Inflammatory macrophage (primary cell): ENCODE measurements around the gene GPX5.

Experiments
- DNase-seq, 2 donors: peaks; one replicate each; pipeline ENCODE4 v3.0.0-alpha.2; 2020 to 2022

GPX5 gene

GRCh38 chr6:28563430-28564095 lies 37.9 kb downstream of the GPX5 start:
- no peak for DNase-seq

DNA sequence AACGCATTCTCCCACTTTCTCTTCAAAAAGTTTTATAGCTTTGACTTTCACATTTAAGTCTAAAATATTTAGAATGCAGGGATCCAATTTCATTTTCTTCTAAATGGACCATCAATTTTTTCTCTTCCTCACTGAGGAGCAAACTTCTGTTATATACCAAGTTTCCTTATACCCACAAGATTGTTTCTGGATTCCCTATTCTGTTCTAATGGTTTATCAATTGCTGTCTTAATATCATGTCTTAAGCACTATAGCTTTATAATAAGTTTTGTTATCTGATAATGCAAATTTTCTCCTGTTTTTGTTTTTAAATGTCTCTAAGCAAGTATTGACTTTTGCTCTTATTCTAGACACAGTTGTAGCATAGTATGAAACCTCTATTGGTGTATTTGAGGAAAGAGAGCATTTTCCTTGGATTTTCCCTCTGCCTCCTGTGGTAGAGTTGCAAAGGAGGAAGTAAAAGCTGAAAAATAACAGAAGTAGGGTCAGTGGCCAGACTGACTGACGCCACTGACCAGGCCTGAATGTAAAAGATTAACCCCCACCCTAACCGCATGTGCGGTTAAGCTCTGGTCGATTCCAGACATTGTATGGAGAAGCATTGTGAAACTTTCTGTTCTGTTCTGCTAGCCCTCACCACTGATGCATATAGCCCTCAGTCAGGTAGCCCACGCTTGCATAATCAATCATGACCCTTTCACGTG lies 40.3 kb downstream of the GPX5 start:
- DNase-seq: no peak

DNA sequence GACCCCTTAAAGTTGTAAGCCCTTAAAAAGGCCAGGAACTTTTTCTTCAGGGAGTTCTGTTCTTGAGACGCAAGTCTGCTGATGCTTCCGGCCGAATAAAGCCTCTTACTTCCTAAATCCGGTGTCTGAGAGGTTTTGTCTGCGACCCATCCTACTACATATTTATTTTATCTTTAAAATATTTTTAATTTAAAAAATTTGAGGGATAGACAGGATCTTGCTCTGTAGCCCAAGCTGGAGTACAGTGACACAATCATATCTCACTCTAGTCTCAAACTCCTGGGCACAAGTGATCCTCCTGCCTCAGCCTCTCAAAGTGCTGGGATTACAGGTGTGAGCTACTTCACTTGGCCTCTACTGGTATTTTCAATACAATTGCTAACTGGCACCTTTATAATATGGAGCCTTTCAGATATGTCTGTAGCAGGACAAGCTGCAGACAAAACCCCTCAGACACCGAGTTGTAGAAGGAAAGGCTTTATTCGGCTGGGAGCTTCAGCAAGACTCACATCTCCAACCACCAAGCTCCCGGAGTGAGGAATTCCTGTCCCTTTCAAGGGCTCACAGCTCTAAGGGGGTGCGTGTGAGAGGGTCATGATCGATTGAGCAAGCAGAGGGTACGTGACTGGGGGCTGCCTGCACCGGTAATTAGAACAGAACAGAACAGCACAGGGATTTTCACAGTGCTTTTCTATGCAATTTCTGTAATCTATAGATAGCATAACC lies 41.0 kb downstream of the GPX5 start:
- DNase-seq: no peak

GRCh38 chr6:28567506-28567905 lies 41.8 kb downstream of the GPX5 start:
- no peak for DNase-seq

DNA sequence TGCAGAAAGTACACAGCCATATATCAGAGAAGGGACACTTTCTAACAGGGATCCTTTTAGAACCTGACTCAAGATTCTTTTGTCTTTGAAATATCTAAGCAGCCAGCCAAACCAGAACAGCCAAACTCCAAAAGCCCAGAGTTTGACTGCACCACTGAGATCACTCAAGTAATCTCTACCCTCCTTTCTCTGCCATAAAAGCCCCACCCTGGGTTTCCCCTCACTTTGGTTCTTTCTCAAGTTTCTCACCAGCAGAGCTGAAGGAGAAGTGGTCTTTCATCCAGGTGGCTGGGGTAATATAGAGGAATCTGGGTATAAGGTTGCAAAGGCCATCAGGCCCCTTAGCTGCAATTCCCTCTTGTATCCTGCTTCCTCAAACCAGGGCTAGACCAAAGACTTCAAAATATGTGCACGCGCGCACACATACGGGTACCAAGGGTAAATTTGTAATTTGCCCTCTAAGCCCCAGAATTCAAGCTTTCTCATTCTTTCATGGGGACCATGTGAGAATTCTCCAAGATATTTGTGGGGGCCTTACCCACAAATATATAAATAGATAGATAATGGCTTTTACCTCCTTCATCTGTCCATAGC lies 42.9 kb downstream of the GPX5 start:
- DNase-seq: no peak

DNA sequence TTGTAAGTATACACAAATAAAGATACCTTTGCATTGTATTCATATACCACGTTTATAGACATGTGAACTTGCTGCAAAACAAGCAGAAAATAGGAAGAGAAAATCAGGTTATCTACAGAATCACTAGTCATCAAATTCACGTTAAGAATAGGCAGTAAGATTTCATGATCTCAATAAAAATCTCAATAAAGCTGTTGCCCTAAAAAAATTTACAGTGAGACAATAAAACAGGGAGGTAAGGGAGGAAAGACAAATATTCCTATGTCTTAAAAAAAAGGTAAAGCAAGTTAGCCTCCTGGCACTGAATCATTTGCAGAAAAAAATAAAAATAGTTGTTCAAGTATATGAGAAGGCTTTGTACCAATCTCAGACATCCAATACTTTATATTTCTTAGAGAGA lies 44.1 kb downstream of the GPX5 start:
- no peak for DNase-seq

DNA sequence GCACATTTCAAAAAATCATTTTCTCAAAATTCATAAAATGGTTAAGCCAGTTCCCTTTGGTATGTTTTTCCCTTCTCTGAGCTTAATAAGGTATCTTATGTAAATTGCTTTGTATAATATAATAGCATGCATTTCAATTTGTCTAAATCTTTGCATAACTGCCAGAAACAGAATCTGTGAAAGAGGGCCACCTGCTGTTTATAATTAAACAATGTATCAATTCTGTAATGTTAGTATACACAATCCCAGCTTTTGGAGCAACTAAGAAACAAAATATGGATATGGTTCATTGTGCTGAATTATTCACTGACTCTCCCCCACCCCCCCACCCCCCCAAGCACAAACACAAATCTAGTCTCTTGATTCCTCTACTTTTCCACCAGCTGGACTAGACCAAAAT lies 54.8 kb downstream of the GPX5 start:
- no peak for DNase-seq

DNA sequence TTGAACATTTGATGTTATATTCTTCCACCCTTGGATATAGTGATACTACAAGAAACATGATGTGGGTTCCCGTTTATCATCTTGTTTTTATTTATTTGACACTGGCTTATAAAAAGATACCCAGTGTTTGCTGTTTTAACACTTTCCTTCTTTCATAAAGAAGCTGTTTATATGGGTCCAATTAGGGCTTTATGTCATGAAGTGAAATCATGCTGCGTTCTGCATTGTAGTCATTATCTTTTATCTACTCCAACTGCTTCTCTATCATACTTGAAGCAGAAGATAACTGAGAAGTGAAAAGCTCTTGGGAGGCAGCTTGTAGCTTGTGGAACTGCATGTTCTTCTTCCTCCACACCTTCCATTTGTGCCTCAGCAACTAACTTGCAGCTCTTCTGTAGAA lies 57.8 kb downstream of the GPX5 start:
- DNase-seq: no peak
